GM18867 (cell line): ENCODE measurements around the gene SACS.

Experiments
- ATAC-seq: cut with Tn5 transposase; IDR thresholded peaks from one replicate; pipeline ENCODE4 v1.9.1; 2021; ENCODE audit warnings: mild to moderate bottlenecking, moderate library complexity; ENCODE audit not compliant: unreplicated experiment

SACS gene, protein sequence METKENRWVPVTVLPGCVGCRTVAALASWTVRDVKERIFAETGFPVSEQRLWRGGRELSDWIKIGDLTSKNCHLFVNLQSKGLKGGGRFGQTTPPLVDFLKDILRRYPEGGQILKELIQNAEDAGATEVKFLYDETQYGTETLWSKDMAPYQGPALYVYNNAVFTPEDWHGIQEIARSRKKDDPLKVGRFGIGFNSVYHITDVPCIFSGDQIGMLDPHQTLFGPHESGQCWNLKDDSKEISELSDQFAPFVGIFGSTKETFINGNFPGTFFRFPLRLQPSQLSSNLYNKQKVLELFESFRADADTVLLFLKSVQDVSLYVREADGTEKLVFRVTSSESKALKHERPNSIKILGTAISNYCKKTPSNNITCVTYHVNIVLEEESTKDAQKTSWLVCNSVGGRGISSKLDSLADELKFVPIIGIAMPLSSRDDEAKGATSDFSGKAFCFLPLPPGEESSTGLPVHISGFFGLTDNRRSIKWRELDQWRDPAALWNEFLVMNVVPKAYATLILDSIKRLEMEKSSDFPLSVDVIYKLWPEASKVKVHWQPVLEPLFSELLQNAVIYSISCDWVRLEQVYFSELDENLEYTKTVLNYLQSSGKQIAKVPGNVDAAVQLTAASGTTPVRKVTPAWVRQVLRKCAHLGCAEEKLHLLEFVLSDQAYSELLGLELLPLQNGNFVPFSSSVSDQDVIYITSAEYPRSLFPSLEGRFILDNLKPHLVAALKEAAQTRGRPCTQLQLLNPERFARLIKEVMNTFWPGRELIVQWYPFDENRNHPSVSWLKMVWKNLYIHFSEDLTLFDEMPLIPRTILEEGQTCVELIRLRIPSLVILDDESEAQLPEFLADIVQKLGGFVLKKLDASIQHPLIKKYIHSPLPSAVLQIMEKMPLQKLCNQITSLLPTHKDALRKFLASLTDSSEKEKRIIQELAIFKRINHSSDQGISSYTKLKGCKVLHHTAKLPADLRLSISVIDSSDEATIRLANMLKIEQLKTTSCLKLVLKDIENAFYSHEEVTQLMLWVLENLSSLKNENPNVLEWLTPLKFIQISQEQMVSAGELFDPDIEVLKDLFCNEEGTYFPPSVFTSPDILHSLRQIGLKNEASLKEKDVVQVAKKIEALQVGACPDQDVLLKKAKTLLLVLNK (N-terminal part only)

GRCh38 chr13:23433171-23434153 lies at the start of gene SACS:
Gene SACS, minus strand, starts transcription at chr13:23433702. Its CDS starts 22,463 bp downstream, at chr13:23411239.
- no peak for ATAC-seq

DNA sequence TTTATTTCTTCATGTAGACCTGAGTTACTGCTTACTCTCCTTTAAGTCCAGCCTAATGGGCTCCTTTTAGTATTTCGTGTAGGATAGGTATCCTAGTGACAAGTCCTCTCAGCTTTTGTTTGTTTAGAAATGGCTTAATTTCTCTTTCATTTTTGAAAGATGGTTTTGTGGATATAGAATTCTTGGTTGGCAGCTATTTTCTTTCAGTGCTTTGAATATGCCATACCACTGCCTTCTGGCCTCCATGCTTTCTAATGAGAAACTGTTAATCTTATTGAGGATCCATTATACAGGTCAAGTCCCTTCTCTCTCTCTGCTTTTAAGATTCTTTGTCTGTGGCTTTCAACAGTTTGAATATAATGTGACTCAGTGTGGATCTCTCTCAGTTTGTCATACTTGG lies 46.8 kb upstream of the SACS start:
- no peak for ATAC-seq

DNA sequence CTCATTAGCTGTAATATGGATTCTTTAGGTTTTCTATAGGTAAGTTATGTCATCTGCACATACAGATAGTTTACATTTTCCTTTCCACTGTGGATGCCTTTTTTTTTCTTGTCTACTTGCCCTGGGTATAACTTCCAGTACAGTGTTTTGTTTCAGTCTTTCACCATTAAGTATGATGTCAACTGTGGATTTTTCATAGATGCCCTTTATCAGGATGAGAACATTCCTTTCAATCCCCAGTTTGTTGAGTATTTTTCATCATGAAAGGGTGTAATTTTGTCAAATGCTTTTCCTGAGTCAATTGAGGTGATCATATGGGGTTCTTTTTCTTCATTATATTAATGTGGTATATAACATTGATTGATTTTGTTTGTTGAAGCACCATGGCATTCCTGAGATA lies 43.6 kb upstream of the SACS start:
- ATAC-seq, result no peak

- ATAC-seq, result no peak
Observed at GRCh38 chr13:23473221-23473620, 39.7 kb upstream of the SACS start.

- ATAC-seq, result no peak
Observed at GRCh38 chr13:23472189-23472588, 38.7 kb upstream of the SACS start.

DNA sequence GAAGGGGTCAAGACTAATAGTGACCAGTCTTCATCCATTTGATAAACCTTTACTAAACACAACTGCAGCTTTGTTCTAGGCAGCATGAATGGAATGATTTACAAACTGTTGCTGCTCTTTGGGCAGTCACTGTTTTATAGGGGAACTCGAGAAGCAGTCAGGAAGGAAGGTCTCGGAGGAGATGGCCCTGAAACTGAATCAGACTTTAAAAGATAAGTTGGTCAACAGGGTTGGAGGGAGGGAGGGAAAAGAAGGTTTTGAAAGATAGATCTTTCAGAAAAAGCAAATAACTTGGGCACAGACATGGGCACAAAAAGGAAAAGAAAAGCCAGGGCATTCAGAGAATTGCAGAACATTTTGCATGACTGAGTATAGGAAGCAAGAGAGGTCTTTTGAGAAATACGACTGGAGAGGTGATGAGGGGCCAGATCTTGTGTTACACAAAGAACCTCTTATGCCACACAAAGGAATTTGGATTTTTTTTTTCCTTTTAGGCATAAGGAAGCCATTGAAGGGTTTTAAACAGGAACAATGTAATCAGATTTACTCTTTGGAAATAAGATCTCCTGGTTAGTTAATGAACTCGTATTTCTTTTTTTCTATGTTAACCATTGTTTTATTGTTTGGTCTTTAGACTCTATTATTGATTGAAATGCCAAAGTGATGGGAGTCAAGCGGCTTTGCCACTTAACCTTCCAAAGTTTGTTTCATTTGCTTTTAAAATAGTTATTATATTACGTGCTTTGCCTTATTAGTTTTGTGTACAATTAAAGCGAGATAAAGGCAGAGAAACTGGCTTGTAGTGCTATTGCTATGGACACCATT lies 37.5 kb upstream of the SACS start:
- ATAC-seq, result no peak

DNA sequence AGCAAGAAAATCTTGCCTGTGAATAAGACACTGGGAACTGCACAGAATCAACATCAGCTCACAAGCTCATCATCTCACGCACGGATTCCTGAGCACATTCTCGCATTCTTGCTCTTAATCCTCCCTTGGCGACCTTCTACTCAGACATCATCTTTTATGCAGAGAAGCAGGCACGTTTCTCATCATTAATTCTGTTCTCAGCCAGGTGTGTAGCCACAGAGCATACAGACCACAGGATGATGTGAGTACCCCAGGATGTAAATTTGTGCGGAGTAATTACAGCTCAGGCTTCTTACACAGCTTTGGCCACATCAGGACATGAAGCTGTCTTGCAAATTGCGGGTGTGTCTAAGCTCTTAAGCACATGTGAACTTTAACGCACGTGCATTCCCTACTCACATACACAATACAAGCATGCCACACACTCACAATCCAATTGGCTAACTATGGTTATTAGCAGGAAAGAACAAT lies 36.5 kb upstream of the SACS start:
- ATAC-seq, result peak; percentile 44

- ATAC-seq, result no peak
Observed at GRCh38 chr13:23468811-23469210, 35.3 kb upstream of the SACS start.

DNA sequence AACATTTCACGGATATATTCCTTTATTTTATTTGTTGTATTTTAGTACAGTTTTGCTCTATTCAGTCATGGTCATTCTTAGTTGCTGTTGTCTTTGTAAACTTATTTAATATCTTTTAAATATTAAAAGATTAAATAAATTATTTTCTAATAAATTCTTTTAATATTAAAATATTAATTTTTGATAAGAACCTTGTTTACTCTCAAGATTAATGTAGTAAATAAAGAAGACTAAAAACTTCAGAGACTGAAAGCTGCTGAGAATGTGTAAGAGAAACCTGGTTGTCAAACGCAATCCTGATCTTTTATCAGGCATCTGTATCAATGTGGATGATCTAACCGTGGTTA lies 34.4 kb upstream of the SACS start:
- no peak for ATAC-seq

DNA sequence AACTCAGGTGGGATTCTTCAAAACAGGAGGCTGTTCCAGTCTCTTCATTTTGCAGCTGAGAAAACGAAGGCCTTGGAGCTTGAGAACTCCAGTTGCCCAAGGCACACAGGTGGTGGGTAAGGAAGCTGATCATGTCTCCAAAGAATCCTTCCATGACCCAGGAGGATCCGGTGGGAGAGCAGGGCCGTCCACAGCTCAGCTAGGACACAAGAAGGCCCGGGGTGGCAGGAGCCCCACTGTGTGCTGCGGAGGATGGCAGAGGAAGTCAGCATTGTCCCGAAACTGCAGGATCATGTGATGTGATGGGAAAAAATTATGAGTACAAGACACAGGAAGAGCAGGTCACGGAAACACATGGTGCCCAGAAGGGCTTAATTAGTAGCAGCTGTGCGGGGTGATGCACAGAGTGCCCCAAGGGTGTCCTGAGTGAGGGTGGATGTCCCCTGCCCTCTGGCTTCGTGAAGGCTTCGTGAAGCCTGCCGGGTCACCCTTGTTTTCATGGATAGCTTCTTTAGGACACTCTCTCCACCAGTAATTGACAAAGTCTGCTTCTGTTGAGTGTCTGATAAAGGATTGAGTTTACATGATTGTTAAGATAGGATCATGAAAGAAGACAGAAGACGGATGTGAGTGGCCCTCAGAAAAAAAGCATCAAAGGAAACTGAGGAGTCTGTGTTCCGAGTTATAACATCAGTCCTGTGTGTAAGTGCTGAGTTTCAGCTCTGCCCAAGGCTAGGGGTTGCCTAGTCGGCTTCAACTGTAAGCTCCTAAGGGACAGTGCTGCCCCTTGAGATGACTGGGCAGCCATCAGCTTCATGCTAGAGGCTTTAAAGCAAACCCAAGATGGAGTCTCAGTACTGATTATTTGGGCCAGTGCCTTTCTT lies 33.8 kb upstream of the SACS start:
- ATAC-seq, result no peak

- ATAC-seq, result peak; percentile 82
Observed at GRCh38 chr13:23466144-23467002, 32.9 kb upstream of the SACS start.

- ATAC-seq, result no peak
Observed at GRCh38 chr13:23463661-23464060, 30.2 kb upstream of the SACS start.

DNA sequence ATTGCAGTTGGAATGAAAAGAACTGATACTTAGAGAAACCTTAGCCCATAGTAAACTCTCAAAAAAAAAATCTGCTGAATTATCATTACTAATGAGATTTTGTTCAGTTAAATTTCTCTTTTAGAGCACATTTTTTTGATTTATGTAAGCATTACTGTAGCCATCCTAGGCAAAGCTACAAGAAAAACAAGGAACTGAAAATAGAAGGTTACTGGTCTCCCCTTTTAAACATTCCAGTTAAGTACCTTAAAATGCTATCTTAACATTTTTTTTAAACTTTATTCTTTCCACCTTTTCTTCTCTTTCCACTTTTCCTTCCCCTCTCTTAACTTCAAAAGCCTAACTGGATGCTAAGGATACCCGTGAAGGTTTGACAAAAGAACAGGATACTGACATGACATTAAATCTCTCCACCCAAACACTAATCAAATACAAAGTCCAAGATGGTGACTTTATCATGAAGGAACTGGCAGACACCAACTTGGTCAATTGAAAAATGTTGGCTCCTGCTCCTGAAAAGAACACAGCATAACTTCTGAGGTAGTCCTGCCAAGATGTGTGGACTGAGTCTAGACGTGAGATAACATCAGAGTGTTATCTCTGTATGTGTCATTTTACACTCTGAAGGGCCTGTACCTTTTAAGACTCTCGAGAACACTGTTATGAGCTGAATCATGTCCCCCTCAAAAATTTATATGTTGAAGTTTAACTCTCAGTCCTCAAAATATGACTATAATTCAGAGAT lies 29.5 kb upstream of the SACS start:
- no peak for ATAC-seq

DNA sequence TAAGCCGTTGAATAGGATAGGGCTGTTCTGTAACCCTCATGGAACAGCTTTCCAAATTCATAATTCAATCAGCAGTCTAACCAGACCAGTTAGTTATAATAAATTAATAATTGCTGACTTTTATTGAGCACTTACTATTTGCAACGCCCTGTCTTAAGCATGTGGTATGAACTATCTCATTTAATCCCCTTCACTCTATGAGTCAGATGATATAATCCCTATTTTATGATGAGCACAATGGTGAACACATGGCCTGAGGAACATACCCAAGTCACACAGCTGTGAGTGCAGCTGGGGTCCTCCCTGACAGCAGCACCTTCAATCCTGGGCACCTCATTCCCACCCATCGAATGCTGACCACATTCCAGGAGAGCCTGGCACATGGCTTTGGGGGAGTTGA lies 28.0 kb upstream of the SACS start:
- no peak for ATAC-seq

- ATAC-seq, result no peak
Observed at GRCh38 chr13:23460921-23461320, 27.4 kb upstream of the SACS start.

DNA sequence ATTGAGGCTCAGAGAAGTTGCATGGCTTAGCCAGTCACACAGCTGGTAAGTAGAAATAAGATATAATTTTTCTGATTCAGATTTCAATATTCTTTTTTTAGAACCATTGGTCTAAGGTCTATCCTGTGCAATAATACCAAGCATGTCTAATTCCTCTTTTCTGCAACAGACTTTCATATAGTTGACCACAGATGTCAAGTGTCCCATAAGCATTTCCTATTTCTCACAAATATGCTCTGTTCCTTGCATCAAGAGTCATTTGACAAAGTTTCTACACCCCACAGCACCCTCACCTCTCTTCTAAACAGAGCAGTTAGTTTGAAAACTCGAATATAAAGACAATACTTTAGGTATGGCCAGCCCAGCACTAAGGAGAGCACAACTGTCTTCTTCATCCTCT lies 26.8 kb upstream of the SACS start:
- peak; percentile 82 for ATAC-seq

DNA sequence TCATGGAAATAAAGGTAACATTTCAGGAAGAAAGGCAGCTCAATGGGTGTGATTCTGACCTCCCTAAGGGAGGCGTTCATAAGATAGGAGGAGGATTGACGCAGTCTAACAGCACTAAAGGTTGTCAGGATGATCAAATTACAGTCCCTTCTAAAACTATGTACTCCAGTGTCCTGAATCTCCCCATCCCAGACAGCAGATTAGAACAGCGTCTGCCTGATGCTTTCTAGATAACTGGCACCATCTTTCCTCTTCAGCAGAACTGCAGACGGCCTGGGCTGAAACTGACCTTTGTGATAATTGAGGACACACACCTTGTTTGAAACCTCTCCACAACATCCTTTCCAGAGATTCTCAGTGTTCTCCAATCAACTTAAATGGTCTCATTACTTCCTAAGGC lies 25.5 kb upstream of the SACS start:
- no peak for ATAC-seq
